Cerebellar cortex (tissue), 1 donor: ENCODE data around the gene UTF1.

Source experiments
- DNase-seq: peaks from one replicate; pipeline ENCODE4 v3.0.0-alpha.2; 2015; ENCODE audit warnings: low spot score

The UTF1 gene

GRCh38 chr10:133196936-133197758, 32.9 kb upstream of the UTF1 start:
- DNase-seq = no peak

GRCh38 chr10:133197786-133198185, 32.2 kb upstream of the UTF1 start:
- DNase-seq = no peak

- no peak for DNase-seq
These were observed 31.8 kb upstream of the UTF1 start for GRCh38 chr10:133198206-133198605.

DNA sequence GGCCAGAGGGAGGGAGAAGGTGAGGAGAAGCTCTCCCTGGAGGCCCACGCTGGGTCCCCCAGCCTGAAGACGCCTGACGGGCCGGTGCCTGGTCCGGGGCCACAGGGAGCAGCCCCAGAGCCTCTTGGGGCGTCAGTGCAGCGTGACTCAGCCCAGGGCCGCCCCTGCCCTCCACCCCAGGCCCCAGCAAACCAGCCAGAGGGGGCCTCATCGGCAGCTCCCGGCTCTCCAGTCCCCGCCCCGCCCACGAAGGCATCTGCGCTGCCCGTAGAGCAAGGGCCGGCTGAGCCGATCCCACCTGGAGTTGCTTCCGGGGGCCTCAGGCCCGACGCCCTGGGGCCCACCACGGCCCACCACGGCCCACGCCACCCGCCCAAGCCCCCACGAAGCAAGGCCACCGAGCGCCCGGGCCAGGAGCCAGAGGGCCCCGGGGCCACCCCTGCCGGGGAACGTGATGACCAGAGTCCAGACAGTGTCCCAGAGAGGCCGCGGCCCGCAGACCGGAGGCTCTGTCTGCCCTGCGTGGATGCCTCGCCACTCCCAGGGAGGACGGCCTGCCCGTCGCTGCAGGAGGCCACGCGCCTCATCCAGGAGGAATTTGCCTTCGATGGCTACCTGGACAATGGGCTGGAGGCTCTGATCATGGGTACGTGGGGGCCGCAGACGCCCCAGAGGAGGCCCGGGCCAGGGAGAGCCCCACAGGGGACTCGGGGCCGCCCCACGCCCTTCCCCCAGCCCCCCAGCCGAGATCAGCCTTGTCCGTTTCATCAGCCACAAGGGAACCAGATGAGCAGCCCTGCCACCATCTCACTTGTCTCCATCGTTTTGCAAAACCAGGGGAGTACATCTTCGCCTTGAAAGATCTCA, 31.2 kb upstream of the UTF1 start:
- DNase-seq = no peak

DNA sequence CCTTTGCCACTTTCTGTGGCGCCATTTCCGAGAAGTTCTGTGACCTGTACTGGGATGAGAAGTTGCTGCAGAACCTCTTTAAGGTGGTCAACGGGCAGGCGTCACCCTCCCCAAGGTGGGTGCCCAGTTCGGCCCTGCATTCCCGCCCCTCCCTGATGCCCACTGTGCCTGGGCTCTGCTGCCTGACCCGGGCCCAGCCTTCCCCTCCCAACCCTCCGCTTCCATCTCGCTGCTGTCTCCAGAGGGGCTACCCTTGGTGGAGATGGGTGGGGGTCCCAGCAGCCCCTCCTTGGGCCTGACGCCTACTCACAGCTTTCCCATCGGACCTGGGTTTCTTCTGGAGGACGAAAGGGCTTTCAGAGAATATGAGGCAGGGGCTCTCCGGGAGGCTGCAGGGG, 30.5 kb upstream of the UTF1 start:
- DNase-seq = no peak

GRCh38 chr10:133199992-133200611, 29.9 kb upstream of the UTF1 start:
- DNase-seq = no peak

- no peak for DNase-seq
These were observed 29.4 kb upstream of the UTF1 start for GRCh38 chr10:133200621-133201031.

DNA sequence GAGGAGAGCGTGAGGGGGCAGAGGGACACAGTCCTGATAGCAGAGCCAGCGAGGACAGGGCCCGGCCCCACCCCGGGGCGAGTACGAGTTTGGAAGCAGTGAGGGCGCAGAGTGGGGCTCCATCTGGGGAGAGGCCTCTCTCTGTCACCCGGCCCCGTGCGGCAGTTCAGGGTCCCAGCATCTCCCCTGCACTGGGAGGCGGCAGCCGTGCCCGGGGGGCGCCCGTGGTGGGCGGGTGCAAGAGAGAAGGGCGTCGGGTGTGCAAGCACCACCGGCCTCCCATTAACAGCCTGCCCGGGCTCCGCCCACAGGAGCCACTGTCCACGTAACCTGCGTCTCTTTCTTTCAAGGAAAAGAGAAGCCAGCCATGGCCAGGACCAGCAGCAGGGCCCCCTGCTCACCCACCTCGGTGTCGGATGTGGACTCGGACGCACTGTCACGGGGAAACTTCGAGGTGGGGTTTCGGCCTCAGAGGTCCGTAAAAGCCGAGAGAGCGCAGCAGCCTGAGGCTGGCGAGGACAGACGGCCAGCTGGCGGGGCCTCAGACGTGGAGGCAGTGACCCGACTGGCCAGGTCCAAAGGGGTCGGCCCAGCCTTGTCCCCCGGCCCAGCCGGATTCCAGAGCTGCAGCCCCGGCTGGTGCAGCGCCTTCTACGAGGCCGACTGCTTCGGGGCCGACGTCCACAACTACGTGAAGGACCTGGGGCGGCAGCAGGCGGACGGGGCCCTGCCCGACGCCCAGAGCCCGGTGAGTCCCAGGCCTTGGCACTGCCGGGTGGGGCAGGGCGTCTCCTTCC, 28.7 kb upstream of the UTF1 start:
- DNase-seq = no peak

DNA sequence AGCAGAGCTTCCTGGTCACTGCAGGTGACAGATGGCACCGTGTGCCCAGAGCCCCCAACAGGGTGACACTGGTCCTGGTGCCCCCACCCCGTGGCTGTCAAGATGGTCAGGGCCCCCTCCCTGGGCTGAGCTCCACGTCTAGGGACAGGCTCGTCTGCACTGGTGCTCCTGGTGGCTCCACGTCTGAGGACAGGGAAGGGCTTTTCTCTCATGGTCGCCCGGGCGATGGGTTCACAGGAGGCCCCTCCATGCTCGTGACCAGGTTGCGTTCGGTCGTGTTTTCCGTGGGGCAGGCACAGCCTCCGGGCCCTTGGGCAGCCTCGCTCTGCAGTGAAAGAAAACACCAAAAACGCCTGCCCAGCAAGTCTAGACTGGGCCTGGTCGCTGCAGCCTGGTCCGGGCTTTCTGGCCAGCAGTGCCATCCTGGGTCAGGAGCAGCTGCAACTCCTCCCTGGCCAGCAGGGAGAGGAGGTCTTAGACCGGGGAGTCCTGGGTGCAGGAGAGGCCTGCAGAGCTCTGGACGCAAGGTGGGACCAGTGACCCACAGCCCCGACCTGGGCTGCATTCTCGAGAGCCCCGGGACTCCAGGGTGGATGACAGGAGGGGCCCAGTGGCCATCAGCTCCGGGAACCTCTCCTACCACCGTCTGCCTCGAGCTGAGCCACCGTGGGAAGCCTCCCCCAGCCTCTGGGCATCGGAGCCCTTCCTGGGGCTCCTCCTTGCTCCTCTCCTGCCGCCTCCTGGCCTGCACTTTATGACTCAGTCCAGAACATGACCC, 27.9 kb upstream of the UTF1 start:
- no peak for DNase-seq

- DNase-seq = no peak
These were observed 27.0 kb upstream of the UTF1 start for GRCh38 chr10:133202778-133203651.

DNA sequence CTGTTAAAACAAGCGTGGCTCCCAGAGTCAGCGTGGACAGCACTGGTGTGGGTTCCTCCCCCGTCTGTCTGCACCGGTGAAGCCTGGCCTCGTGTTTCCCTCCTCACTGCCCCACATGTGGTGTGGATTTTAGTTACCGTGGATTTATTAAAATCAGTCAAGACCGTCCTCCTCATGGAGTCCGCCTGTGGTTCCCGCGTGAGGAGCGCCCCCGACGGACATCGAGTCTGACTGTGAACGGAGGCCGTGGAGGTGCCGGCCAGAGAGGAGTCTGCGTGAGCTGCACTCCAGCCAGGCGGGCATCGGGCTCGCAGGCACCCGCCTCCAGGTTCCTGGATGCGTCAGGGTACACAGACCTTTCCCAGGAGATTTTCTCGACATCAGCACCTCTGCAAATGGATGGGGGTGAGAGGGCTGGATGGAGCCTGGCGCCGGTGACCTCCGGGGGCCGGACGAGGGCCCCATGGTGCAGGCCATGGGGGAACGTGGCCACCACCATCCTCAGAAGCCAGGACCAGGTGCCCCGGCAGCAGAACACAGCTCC, 26.3 kb upstream of the UTF1 start:
- DNase-seq = no peak

- no peak for DNase-seq
These were observed 25.6 kb upstream of the UTF1 start for GRCh38 chr10:133204226-133205015.

DNA sequence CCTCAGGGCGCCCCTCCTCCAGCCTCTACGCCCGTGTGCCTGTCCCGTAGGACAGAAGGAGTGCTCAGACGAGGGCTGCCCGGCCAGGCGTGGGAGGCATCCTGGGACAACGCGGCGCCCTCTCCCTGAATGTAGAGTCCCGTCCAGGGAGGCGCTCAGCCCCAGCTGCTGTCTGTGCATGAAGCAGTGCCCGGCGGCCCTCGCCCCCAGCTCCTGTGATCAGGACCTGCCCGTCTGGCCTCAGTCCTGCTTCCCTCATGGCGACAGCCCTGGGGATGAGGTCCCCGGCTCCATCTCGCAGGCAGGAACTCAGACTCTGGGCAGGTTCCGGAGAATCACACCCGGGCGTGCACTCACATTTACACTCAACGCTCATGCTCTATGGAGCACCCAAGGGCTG, 24.9 kb upstream of the UTF1 start:
- no peak for DNase-seq

DNA sequence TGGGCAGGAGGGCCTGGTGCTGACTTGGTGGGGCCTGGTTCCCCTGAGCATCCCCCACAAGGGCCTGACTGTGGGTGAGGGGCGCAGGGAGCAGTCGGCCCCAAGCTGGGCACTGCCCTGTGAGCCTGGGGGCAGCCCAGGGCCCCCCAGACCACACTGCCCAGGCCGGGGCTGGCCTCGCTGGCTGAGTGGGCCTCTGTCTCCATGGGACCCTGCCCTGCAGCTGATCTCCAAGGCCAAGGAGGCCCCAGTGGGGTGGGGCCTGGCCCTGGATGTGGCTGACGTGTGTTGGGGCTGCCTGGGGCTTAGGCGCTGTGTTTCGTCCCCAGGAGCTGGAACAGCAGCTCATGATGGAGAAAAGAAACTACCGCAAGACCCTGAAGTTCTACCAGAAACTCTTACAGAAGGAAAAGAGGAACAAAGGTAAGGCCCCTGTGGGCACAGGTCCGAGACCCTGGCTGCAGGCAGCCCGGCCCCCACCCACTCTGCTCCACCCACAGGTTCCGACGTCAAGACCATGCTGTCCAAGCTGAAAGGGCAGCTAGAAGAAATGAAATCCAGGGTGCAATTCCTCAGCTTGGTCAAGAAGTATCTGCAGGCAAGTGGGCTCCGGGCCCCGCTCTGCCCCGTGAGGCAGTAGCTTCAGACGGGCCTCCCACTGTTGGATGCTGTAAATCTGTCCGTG, 23.5 kb upstream of the UTF1 start:
- DNase-seq = no peak

DNA sequence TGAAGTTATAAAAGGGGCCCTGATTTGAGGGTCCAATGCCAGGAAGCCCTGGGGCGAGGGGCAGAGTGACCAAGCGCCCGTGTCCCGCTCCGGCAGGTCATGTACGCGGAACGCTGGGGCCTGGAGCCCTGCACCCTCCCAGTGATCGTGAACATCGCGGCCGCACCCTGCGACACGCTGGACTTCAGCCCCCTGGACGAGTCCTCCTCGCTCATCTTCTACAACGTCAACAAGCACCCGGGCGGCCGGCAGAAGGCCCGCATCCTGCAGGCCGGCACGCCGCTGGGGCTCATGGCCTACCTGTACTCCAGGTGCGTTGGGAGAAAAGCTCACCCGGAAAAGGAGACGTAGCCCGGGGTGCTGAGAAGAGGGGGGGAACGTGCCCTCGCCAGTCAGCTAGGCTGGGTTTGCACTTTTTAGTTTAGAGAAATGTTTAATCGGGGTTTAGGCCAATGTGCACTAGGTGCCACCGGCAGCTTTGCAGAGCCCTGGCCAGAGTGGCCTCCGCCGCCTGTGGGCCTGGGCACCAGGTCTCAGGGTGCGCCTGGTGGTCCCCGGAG, 22.9 kb upstream of the UTF1 start:
- no peak for DNase-seq

DNA sequence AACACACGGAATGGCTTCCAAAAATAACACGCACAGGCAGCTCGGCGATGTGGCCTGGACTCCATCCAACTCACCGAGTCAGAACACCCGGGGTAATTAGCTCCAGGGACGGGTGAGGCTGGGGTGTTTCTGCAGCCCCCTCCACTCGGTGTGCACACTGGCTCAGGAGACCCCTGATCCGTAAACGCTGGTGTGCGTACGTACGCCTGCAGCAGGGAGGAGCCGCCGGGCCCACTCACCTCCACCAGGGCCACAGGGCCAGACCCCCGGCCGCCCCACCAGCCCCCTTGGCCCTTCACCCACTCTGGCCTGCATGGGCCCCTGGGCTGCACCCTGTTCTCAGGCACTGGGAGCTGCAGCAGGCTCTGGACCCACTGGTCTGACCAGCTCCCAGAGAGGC, 22.4 kb upstream of the UTF1 start:
- DNase-seq = no peak

GRCh38 chr10:133208466-133208865, 21.6 kb upstream of the UTF1 start:
- DNase-seq = no peak

GRCh38 chr10:133209117-133209516, 20.9 kb upstream of the UTF1 start:
- no peak for DNase-seq
